T-helper 1 cell treated with Interleukin-12 subunit alpha and Interleukin-12 subunit beta and Interleukin-4 antibody, amounts not matched to agents 30 μg/mL and 1 μg/mL, for 36 hours (primary cell): ENCODE results near the gene POU2AF2.
"Not testable (repeated sequence)": the region's sequence is repeated elsewhere in the genome, so short reads cannot be mapped to it uniquely, and the experiment has no call there.

ENCODE experiments used
- H3K27ac Mint-ChIP-seq: one replicate; pipeline ENCODE4 v1.8.0; 2021; ENCODE audit warnings: mild to moderate bottlenecking, mixed read lengths
- H3K27me3 Mint-ChIP-seq: one replicate; pipeline ENCODE4 v1.8.0; 2021; ENCODE audit warnings: low read depth, mixed read lengths
- H3K36me3 Mint-ChIP-seq: one replicate; pipeline ENCODE4 v1.8.0; 2021; ENCODE audit warnings: low read depth, mixed read lengths
- H3K4me1 Mint-ChIP-seq: one replicate; pipeline ENCODE4 v1.8.0; 2021; ENCODE audit warnings: low read depth, mixed read lengths
- H3K4me3 Mint-ChIP-seq: one replicate; pipeline ENCODE4 v1.8.0; 2021; ENCODE audit warnings: mild to moderate bottlenecking, moderate library complexity, mixed read lengths
- H3K9me3 Mint-ChIP-seq: one replicate; pipeline ENCODE4 v1.8.0; 2021; ENCODE audit warnings: mixed read lengths

The POU2AF2 gene

DNA sequence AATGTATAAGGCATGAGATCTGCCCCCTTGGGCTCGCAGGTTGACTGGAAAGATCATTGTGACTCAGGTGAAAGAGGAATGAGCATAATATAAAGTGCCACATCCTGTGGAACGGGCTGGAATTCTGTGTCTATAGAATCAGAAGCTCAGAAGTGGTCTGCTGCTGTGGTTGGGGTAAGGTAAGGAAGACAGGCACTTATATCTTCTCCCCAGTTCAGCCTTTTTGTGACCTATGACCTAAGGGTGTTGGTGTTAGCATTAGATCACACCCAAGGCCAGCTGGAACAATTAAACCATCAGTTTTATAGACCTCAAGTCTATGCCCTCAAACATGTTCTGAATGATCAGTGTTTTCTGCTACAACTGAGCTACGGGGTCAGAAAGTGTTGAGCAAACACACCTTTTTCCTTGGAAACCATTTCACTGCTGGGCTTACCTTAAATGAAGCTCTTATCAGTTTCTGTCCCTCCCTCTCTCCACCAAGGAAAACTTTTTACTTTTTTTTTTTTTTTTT, 37.1 kb downstream of the POU2AF2 start:
- Mint-ChIP-seq H3K27me3 (peaks cover under 1% of the 10 kb centered on the region), H3K9me3 (no peaks in the 10 kb centered on the region), H3K4me3 (no peak overlapping the region), H3K4me1 (no peaks in the 10 kb centered on the region), H3K36me3 (no peaks in the 10 kb centered on the region), H3K27ac (no peak overlapping the region)

DNA sequence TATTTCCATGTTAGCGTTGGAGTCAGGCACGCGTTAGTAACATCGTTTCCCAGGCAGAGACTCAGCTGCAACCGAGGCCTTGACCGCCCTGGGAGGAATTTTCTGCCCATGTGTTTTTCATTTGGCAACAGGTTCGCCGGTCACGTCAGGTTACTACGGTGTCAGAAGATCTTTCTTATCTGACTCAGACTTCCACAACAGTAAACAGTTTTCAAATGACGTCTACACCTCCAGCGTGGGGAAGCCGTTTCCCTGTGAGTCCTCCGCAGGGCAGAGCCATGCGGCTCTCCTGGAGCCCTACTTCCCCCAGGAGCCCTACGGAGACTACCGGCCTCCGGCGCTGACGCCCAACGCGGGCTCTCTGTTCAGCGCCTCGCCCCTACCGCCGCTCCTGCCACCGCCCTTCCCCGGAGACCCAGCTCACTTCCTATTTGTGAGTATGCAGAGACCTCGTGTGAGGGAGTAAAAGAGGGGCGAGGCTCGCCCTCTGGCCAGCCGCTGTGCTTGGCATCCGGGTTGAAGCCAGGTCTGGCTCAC, 38.5 kb downstream of the POU2AF2 start:
- Mint-ChIP-seq H3K4me1 (no peaks in the 10 kb centered on the region), H3K4me3 (no peak overlapping the region), H3K36me3 (no peaks in the 10 kb centered on the region), H3K27ac (no peak overlapping the region), H3K27me3 (no peaks in the 10 kb centered on the region), H3K9me3 (no peaks in the 10 kb centered on the region)

DNA sequence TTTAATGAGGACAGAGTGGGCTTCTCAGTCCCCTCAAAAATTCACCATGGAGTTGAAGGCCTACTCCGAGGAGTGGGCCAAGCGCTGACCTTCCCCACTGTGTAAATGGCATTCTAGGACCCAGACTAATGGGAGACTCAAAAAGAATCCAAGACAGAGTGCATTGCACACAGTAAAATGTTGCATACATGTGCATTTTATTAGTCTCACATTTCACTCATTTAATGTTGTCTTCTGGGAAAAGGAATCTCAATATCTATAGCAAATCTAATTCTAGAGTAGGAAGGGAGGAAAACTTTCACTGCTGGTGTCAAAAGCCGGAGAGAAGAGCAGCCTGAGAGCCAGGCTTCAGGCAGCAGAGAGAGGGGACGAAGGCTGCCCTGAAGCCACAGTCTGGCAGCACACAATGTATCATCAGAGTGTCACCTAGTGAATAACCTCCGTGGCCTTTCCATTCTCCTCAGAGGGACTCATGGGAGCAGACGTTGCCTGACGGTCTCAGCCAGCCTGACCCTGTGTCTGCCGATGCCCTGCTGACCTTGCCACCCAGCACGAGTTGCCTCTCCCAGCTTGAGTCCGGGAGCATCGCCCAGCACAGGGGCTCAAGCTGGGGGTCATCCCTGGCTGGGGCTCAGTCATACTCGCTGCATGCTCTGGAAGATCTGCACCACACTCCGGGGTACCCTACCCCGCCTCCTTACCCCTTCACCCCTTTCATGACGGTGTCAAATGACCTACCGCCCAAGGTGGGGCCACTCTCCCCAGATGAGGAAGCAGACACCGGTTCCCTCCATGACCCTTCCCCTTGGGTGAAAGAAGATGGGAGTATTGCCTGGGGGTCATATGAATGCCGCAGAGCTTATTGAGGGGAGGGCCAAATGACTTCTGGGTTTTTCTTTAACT, 39.9 kb downstream of the POU2AF2 start:
- H3K4me3 Mint-ChIP-seq, result no peak overlapping the region
- H3K36me3 Mint-ChIP-seq, result no peaks in the 10 kb centered on the region
- no peaks in the 10 kb centered on the region for H3K9me3 Mint-ChIP-seq
- H3K27me3 Mint-ChIP-seq, result no peaks in the 10 kb centered on the region
- no peak overlapping the region for H3K27ac Mint-ChIP-seq
- H3K4me1 Mint-ChIP-seq, result no peaks in the 10 kb centered on the region

DNA sequence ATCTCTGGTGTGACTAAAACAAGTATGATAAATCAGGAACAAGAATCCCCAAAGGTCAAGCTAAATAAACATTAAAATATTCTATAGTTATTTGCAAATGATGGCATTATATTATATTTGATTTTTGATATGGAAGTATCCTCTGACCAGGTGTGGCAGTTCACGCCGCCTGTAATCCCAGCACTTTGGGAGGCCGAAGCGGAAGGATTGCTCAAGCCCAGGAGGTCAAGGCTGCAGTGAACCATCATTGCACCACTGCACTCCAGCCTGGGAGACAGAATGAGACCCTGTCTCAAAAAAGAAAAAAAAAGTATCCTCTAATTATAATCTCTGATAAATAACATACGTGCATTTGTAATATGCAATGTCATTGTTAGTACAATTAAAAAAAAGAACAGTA, 46.2 kb downstream of the POU2AF2 start:
- no peaks in the 10 kb centered on the region for H3K9me3 Mint-ChIP-seq
- no peaks in the 10 kb centered on the region for H3K4me1 Mint-ChIP-seq
- no peak overlapping the region for H3K27ac Mint-ChIP-seq
- H3K27me3 Mint-ChIP-seq, result peaks cover 7% of the 10 kb centered on the region
- no peaks in the 10 kb centered on the region for H3K36me3 Mint-ChIP-seq
- H3K4me3 Mint-ChIP-seq, result no peak overlapping the region

DNA sequence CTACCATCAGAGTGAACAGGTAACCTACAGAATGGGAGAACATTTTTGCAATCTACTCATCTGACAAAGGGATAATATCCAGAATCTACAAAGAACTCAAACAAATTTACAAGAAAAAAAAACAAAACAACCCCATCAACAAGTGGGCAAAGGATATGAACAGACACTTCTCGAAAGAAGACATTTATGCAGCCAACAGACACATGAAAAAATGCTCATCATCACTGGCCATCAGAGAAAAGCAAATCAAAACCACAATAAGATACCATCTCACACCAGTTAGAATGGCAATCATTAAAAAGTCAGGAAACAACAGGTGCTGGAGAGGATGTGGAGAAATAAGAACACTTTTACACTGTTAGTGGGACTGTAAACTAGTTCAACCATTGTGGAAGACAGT, 46.9 kb downstream of the POU2AF2 start:
- not testable (repeated sequence) for H3K36me3 Mint-ChIP-seq, H3K27ac Mint-ChIP-seq, H3K4me1 Mint-ChIP-seq, H3K4me3 Mint-ChIP-seq, H3K9me3 Mint-ChIP-seq
- peaks cover 11% of the 10 kb centered on the region for H3K27me3 Mint-ChIP-seq

DNA sequence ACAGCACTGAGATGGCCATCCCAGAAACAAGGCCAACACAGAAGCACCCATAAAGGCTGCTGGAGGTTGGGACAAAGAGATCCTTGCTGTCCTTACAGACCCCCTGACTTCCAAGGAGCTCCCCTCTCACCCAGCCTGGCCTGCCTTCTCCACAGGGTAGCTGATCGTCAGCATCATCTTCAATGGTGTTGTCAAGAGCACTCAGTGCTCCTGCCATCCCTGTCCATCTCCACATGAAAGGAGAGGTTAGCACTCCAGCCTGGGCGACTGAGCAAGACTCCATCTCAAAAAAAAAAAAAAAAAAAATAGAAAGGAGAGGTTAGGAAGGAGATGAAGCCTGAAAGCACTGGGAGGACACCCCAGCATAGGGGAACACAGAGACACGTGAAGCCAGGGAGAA, 50.7 kb downstream of the POU2AF2 start:
- no peak overlapping the region for H3K27ac Mint-ChIP-seq
- no peak overlapping the region for H3K4me3 Mint-ChIP-seq
- no peaks in the 10 kb centered on the region for H3K36me3 Mint-ChIP-seq
- H3K9me3 Mint-ChIP-seq, result no peaks in the 10 kb centered on the region
- peaks cover 3% of the 10 kb centered on the region for H3K4me1 Mint-ChIP-seq
- peaks cover 38% of the 10 kb centered on the region for H3K27me3 Mint-ChIP-seq

DNA sequence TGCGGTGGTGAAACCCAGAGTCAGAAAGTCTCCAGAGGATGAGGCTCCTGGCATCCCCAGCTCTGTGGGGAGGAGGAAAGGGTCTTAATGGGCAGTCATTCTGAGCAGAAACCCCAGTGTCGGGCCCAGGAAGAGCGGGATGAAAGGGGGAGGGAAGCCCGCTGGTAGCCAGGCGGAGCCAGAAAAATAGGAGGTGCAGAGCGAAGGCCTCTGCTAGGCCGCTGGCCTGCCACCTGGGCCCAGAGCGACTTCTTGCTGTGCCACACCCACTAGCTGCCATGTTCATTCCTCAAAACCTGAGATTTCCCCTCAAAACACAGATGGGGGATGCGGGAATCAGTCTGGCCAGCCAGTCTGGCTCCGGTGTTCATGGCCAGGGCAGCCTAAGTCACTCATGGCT, 52.2 kb downstream of the POU2AF2 start:
- H3K4me3 Mint-ChIP-seq, result no peak overlapping the region
- H3K27ac Mint-ChIP-seq, result no peak overlapping the region
- H3K36me3 Mint-ChIP-seq, result no peaks in the 10 kb centered on the region
- H3K9me3 Mint-ChIP-seq, result no peaks in the 10 kb centered on the region
- peaks cover 51% of the 10 kb centered on the region for H3K27me3 Mint-ChIP-seq
- peaks cover 3% of the 10 kb centered on the region for H3K4me1 Mint-ChIP-seq

DNA sequence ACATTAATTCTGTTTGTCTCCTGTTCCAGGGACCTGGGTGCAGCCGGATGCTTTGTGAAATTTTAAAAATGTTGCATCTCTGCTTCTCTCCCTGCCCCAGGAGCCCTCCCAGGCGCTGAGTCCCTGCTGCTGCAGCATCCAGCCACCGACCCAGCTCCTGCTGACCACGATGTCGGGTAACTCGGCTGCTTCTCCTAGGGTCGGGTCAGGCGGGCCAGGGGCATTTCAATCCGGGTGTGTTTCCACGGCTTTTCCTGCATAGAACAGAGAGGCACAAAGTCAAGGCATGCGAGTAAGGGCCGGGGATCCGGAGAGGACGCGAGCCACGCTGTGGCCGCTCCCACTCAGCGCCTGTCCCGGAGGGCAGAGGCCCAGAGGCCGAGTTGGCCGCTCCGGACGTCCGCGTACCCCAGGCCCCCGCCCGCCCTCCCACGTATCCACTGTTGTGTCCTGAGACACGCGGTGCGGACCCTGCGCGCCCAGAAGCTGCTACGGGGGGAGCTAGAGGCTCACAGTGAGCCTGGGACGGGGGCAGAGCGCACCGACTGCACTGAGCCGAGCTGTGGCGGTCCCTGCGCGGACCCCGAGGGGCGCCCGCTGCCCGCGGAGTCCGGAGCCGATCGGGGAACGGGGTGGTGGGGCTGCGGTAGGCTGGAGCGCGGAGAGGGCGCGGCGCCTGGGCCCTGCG, 53.0 kb downstream of the POU2AF2 start, which contains the start of gene POU2AF3:
TSS of gene POU2AF3 (plus strand) at position 134 of the 688 bp plus-strand sequence. CDS start at position 170, 36 bp downstream.
- Mint-ChIP-seq H3K27me3 (peaks cover 60% of the 10 kb centered on the region), H3K4me3 (peak within 1 kb of the TSS; percentile 29), H3K36me3 (no peaks in the 10 kb centered on the region), H3K27ac (no peak within 1 kb of the TSS), H3K9me3 (no peaks in the 10 kb centered on the region), H3K4me1 (peaks cover 3% of the 10 kb centered on the region)

DNA sequence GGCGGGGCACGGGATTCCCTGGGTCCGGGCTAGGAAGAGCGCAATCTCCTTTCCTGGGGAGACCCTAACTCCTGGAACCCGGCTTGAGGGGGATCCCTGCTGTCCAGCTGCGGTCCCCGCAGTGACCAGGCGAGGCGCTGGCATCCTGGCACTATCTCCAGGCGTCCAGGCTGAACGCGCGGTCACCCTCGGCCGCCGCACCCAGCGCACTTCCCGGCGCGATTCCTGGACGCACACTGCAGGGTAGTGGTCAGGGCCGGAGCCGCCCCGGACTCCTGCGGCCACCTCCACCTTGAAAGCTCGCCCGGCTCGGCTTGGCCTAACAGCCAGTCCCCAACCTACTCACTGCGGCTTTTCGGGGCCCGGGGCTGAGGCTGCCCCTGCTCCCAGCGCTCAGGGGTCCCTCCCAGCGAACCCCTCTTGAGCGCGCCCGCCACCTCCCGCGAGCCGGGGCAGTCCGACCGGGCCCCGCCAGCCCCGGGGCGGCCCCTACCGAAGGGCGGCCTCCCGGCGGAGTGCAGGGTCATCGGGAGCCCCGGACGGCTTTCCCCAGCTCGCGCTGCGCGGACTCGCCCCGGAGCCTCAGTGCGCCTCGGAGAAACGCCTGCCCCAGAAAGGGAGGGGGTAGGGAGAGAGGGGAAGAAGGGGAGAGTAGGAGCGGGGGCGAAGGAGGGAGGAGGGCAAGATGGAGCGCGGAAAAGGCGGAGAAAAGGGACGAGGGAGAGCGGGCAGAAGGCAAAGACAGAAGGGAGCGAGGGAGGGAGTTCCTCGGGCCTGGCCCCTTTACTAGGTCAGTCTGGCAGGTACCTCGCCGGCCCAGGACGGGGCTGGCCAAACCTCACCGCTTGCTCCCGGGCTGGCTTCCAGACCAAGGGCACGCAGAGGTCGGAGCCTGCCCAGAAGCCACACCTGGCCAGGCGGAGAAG, 53.8 kb downstream of the POU2AF2 start:
- H3K4me3 Mint-ChIP-seq, result no peak overlapping the region
- no peak overlapping the region for H3K27ac Mint-ChIP-seq
- no peaks in the 10 kb centered on the region for H3K9me3 Mint-ChIP-seq
- no peaks in the 10 kb centered on the region for H3K36me3 Mint-ChIP-seq
- peaks cover 3% of the 10 kb centered on the region for H3K4me1 Mint-ChIP-seq
- peaks cover 57% of the 10 kb centered on the region for H3K27me3 Mint-ChIP-seq

DNA sequence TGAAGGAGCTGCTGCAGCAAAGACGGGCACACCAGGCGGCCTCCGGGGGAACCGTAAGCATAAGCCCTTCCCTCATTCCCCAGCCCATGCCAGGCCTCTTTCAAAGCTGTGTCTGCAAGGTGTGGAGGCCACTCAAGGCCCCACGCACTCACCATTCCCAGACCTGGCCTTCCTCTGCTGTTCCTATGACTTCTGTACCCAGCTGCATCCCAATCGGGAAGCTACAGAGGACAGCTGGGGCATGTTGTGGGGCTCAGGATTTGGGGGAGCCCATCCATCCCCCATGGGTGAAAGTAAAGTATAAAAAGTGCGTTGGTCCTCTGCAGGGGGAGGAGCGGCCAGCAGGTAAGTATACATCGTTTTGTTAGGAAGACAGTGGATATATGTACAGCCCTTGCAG, 55.0 kb downstream of the POU2AF2 start:
- no peaks in the 10 kb centered on the region for H3K36me3 Mint-ChIP-seq
- H3K27me3 Mint-ChIP-seq, result peaks cover 69% of the 10 kb centered on the region
- no peaks in the 10 kb centered on the region for H3K9me3 Mint-ChIP-seq
- H3K27ac Mint-ChIP-seq, result no peak overlapping the region
- H3K4me1 Mint-ChIP-seq, result peaks cover 3% of the 10 kb centered on the region
- H3K4me3 Mint-ChIP-seq, result no peak overlapping the region

DNA sequence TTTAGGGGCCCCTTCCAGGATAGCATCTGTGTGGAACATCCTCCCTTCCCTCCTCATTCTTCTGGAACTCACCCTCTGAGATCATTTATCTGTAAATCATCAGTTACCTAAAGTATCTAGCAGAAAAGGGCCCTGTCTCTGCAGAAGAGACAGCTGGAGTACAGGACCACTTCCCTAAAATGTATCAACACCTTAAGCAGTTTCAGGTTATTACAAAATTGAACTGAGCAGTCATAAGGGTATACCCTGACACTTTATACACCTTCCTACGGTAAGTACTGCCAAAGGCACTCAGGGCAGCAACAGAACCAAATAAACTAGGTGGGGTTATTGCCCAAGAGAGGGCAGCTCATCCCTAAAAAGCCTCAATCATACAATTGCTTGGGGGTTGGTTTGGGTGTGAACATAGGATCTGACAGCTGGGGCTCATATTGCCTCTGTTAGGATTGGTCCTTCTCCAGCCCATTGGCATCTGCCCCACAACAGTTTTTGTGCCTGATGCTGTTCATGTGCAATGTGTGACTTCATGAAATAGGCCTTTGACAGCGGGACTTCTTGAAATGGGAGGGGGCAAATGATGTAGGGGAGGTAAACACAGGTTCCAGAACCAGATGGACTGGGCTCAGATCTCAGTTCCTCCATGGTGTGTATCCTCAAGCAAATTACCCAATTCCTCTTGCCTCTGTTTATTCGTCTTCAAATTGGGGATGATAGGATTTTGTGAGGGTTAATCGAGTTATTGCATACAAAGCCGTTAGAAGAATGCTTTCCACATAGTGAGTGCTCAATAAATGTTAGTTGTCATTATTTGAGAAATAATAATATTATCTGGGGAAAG, 55.7 kb downstream of the POU2AF2 start:
- H3K9me3 Mint-ChIP-seq, result no peaks in the 10 kb centered on the region
- peaks cover 3% of the 10 kb centered on the region for H3K4me1 Mint-ChIP-seq
- no peak overlapping the region for H3K4me3 Mint-ChIP-seq
- H3K36me3 Mint-ChIP-seq, result no peaks in the 10 kb centered on the region
- H3K27me3 Mint-ChIP-seq, result peaks cover 75% of the 10 kb centered on the region
- no peak overlapping the region for H3K27ac Mint-ChIP-seq

DNA sequence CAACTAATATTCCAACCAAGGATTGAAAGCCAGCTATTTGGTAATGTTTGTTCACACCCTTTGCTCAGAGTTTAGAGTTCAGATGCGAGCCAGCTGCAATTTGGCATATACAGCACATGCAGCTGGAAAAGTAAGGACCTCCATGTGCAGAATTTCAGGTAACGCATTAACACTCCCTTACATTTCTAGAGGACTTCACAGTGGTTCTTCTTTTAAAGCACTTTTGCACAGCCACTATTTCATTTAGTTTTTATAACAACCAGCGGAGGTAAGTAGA, 56.3 kb downstream of the POU2AF2 start:
- Mint-ChIP-seq H3K36me3 (no peaks in the 10 kb centered on the region), H3K4me1 (peaks cover 3% of the 10 kb centered on the region), H3K27ac (no peak overlapping the region), H3K27me3 (peaks cover 78% of the 10 kb centered on the region), H3K4me3 (no peak overlapping the region), H3K9me3 (no peaks in the 10 kb centered on the region)

DNA sequence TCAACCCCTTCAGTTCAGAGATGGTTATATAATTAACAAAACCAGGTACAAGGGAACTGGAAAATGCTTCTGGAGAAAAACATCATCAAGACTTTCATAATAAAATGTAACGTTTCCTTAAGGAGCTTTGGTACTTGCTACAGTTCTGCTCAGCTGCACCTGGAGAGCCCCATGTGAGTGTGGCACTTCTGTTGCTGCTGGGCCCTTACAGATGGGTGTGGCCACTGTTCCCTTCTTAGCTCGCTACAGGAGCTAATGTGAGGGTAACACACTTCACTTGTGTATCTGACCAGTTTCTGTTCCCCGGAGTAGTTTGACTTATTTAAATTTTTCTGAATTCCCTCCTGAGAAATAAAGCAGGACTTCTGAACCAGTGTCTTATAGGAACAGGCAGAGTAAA, 56.8 kb downstream of the POU2AF2 start:
- Mint-ChIP-seq H3K9me3 (no peaks in the 10 kb centered on the region), H3K27ac (no peak overlapping the region), H3K4me3 (no peak overlapping the region), H3K36me3 (no peaks in the 10 kb centered on the region), H3K27me3 (peaks cover 80% of the 10 kb centered on the region), H3K4me1 (peaks cover 3% of the 10 kb centered on the region)
